Ascending aorta (tissue), 2 donors: ENCODE data around the gene RTP4. TPM values are rescaled to one million over a fixed set of nuclear protein-coding genes. Genes with fewer than 3 reads are reported as not detected.

ENCODE experiments used
- DNase-seq, 2 donors: peaks; one replicate each; pipeline ENCODE4 v3.0.0-alpha.2; 2019; ENCODE audit warnings: low spot score in 2 of 2
- H3K27ac ChIP-seq, 2 donors: fragments of 200-600 bp; sonication (generic); one replicate each; pipeline ENCODE4 v1.5.1; 2016 to 2017; ENCODE audit warnings: mild to moderate bottlenecking in 1 of 2
- H3K27me3 ChIP-seq: fragments of 200-600 bp; sonication (generic); one replicate; pipeline ENCODE4 v1.5.1; 2017
- H3K36me3 ChIP-seq, 2 donors: fragments of 200-600 bp; sonication (generic); one replicate each; pipeline ENCODE4 v1.5.1; 2016
- H3K4me1 ChIP-seq, 2 donors: fragments of 200-600 bp; sonication (generic); one replicate each; pipeline ENCODE4 v1.5.1; 2016 to 2017; ENCODE audit warnings: mild to moderate bottlenecking in 1 of 2
- H3K4me3 ChIP-seq, 2 donors: fragments of 200-600 bp; sonication (generic); one replicate each; pipeline ENCODE4 v1.5.1; 2016 to 2017; ENCODE audit warnings: mild to moderate bottlenecking in 1 of 2
- H3K9me3 ChIP-seq, 2 donors: fragments of 200-600 bp; sonication (generic); one replicate each; pipeline ENCODE4 v1.5.1; 2016
- CTCF ChIP-seq, 3 experiments: fragments of 200-600 bp in 2 of 3; fragments of 450-650 bp in 1 of 3; sonication (generic) in 2 of 3; IDR thresholded peaks; one replicate each; pipeline ENCODE4 v1.5.1; 2016 to 2019; ENCODE audit warnings: antibody characterized with exemption in 3 of 3, mild to moderate bottlenecking in 1 of 3, moderate library complexity in 1 of 3
- intact Hi-C: fragments of 100-400 bp; cut with DNase I; formaldehyde crosslinking; loops from one replicate; pipeline ENCODE4 v1.15.1; 2023
- total RNA-seq: library from RNA; depleted of rRNA; stranded (reverse); fragments of >200 nt; gene quantifications from one replicate; pipeline ENCODE4 v1.1.0, GENCODE V29; 2016

RTP4 gene
- total RNA-seq, 1 donor from 2014 or later = not detected

GRCh38 chr3:187359798-187360486, 8.2 kb upstream of the RTP4 start:
- Histone ChIP-seq H3K4me3 (no peak overlapping the region), H3K36me3 (no peaks in the 10 kb centered on the region), H3K27me3 (no peaks in the 10 kb centered on the region), H3K27ac (no peak overlapping the region), H3K9me3 (no peaks in the 10 kb centered on the region), H3K4me1 (no peaks in the 10 kb centered on the region)
- intact Hi-C loops = no loop called here
- TF ChIP-seq CTCF (IDR thresholded peaks at IDR 0.05) = no peak
- DNase-seq = no peak

GRCh38 chr3:187360596-187360995, 7.6 kb upstream of the RTP4 start:
- intact Hi-C loops = no loop called here
- no peak for TF ChIP-seq CTCF (IDR thresholded peaks at IDR 0.05)

GRCh38 chr3:187361835-187362234, 6.3 kb upstream of the RTP4 start:
- no peak for DNase-seq
- Histone ChIP-seq H3K4me1 (no peaks in the 10 kb centered on the region), H3K27me3 (no peaks in the 10 kb centered on the region), H3K9me3 (no peaks in the 10 kb centered on the region), H3K4me3 (no peak overlapping the region), H3K27ac (no peak overlapping the region), H3K36me3 (no peaks in the 10 kb centered on the region)
- no peak for TF ChIP-seq CTCF (IDR thresholded peaks at IDR 0.05)
- intact Hi-C loops = no loop called here

More at GRCh38 chr3:187360596-187360995, 7.6 kb upstream of the RTP4 start:
- H3K36me3 ChIP-seq = no peaks in the 10 kb centered on the region
- no peaks in the 10 kb centered on the region for H3K4me1 ChIP-seq
- no peaks in the 10 kb centered on the region for H3K9me3 ChIP-seq
- H3K27me3 ChIP-seq = no peaks in the 10 kb centered on the region
- no peak overlapping the region for H3K4me3 ChIP-seq
- no peak for DNase-seq
- H3K27ac ChIP-seq = no peak overlapping the region

- H3K27me3 ChIP-seq = no peaks in the 10 kb centered on the region
- no peaks in the 10 kb centered on the region for H3K9me3 ChIP-seq
- peak overlapping the region; percentile 72 to 80 for H3K27ac ChIP-seq
- peaks cover 0 to 6% of the 10 kb centered on the region in 2 donors for H3K36me3 ChIP-seq
- no peak for DNase-seq
- no peak for TF ChIP-seq CTCF (IDR thresholded peaks at IDR 0.05)
- H3K4me3 ChIP-seq = peak overlapping the region; percentile 47 to 63
- intact Hi-C loops = no loop called here
- peaks cover 0 to 8% of the 10 kb centered on the region in 2 donors for H3K4me1 ChIP-seq
Observed at GRCh38 chr3:187367561-187368103, 553 bp upstream of the RTP4 start.

GRCh38 chr3:187369089-187369447, 883 bp downstream of the RTP4 start:
- H3K9me3 ChIP-seq = no peaks in the 10 kb centered on the region
- H3K36me3 ChIP-seq = peaks cover 0 to 6% of the 10 kb centered on the region in 2 donors
- no peaks in the 10 kb centered on the region for H3K27me3 ChIP-seq
- no peak for TF ChIP-seq CTCF (IDR thresholded peaks at IDR 0.05)
- H3K4me1 ChIP-seq = peaks cover 0 to 8% of the 10 kb centered on the region in 2 donors
- H3K4me3 ChIP-seq = peak overlapping the region; percentile 47 to 63
- peak overlapping the region; percentile 72 to 80 for H3K27ac ChIP-seq
- no peak for DNase-seq
- intact Hi-C loops = no loop called here
